Body of pancreas (tissue), 4 donors: ENCODE results near the gene FREM3.
"Not testable (repeated sequence)": the region's sequence is repeated elsewhere in the genome, so short reads cannot be mapped to it uniquely, and the experiment has no call there.

Experiments
- POLR2A ChIP-seq, 3 donors: fragments of 450-650 bp; IDR thresholded peaks; one replicate each; pipeline ENCODE4 v1.6.1; 2016; ENCODE audit warnings: antibody characterized with exemption in 3 of 3, mild to moderate bottlenecking in 2 of 3
- TF ChIP-seq, protein P1 (sequence below), 7 experiments: fragments of 450-650 bp in 4 of 7; fragments of 200-600 bp in 3 of 7; sonication (generic) in 3 of 7; IDR thresholded peaks; one replicate each; pipeline ENCODE4 v1.5.1; 2016 to 2019; ENCODE audit warnings: antibody characterized with exemption in 7 of 7

DNA sequence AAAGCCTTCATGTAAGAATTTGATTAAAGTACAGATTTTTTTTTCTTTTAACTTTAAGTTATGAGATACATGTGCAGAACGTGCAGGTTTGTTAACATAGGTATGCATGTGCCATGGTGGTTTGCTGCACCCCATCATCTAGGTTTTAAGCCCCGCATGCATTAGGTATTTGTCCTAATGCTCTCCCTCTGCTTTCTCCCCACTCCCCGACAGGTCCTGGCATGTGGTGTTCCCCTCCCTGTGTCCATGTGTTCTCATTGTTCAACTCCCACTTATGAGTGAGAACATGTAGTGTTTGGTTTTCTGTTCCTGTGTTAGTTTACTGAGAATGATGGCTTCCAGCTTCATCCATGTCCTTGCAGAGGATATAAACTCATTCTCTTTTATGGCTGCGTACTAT, 172.4 kb downstream of the FREM3 start:
- TF ChIP-seq, protein P1, sequence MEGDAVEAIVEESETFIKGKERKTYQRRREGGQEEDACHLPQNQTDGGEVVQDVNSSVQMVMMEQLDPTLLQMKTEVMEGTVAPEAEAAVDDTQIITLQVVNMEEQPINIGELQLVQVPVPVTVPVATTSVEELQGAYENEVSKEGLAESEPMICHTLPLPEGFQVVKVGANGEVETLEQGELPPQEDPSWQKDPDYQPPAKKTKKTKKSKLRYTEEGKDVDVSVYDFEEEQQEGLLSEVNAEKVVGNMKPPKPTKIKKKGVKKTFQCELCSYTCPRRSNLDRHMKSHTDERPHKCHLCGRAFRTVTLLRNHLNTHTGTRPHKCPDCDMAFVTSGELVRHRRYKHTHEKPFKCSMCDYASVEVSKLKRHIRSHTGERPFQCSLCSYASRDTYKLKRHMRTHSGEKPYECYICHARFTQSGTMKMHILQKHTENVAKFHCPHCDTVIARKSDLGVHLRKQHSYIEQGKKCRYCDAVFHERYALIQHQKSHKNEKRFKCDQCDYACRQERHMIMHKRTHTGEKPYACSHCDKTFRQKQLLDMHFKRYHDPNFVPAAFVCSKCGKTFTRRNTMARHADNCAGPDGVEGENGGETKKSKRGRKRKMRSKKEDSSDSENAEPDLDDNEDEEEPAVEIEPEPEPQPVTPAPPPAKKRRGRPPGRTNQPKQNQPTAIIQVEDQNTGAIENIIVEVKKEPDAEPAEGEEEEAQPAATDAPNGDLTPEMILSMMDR (IDR thresholded peaks at IDR 0.05) = not testable (repeated sequence)
- TF ChIP-seq POLR2A (IDR thresholded peaks at IDR 0.05) = not testable (repeated sequence)
